ENCODE measurements around the gene SCN5A. TPM values are rescaled to one million over a fixed set of nuclear protein-coding genes. Genes with fewer than 3 reads are reported as not detected.

SCN5A gene
- total and polyA plus RNA-seq, 2 of the 8 experiments (the other 6 are each of a cell fraction or from before 2014, with no cell fraction given): 4.8 to 11.4 TPM

DNA sequence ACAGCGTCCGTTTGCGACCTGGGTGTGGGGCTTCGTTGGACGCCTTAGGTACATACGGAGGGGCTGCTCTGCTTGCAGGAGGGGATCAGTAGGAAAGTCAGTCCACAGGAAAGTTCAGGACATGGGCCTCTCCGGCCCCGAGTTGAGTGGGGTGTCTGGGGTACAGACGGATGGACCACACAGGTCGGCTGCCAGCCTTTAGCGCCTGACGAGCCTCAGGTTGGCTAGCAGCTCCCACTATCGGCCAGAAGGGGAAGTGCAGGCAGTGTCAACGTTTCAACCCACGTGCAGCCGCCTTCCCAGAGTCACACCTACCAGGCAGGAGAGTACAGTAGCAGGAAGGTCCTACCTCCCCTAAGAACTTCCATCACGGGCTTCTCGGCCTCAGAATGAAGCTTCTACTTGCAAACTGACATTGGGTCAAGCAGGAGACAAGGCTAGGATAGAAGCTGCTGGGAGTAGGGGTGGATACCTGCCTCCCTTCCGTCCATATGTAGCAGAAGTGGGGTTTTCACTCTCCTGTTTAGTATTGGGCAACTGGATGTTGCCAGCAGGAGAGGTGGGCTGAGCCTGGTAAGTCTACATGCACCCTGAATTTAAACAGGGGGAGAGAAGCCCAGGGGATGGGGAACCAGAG is 1.8 kb upstream of the SCN5A start (continued):
- TF ChIP-seq ASH2L (IDR thresholded peaks at IDR 0.05; ENCODE audit: low read length) (no peak), TEAD4 (IDR thresholded peaks at IDR 0.05; ENCODE audit: low read depth, low read length) (no peak), EP300 (IDR thresholded peaks at IDR 0.05; ENCODE audit: borderline replicate concordance in 1 of 2, low read depth in 2 of 2, low read length in 2 of 2) (no peak; a peak in 1 of 3 replicates), JUN (IDR thresholded peaks at IDR 0.05; ENCODE audit: low read depth, low read length) (no peak), TAF1 (IDR thresholded peaks at IDR 0.05; ENCODE audit: low read depth, low read length) (no peak), SP2 (IDR thresholded peaks at IDR 0.05; ENCODE audit: low read length) (no peak), POLR2A (IDR thresholded peaks at IDR 0.05; ENCODE audit: control extremely low read depth in 1 of 2, low read depth in 2 of 2, low read length in 2 of 2) (no peak), RAD21 (IDR thresholded peaks at IDR 0.05 in 1 of 2, conservative IDR thresholded peaks at IDR 0.05 in 1 of 2; ENCODE audit: low read depth in 2 of 2, low read length in 2 of 2) (peak; percentile 91 to 96), KDM1A (IDR thresholded peaks at IDR 0.05; ENCODE audit: borderline replicate concordance, low read length) (peak; percentile 39; the same call in 1 of the 2 replicates), BACH1 (IDR thresholded peaks at IDR 0.05; ENCODE audit: low read length) (no peak), CHD1 (IDR thresholded peaks at IDR 0.05; ENCODE audit: low read depth, low read length) (no peak), SUZ12 (IDR thresholded peaks at IDR 0.05; ENCODE audit: low read length) (no peak), HDAC6 (IDR thresholded peaks at IDR 0.05; ENCODE audit: low read depth, low read length) (no peak), GTF2F1 (IDR thresholded peaks at IDR 0.05; ENCODE audit: borderline replicate concordance, low read depth, low read length) (no peak), TBP (IDR thresholded peaks at IDR 0.05; ENCODE audit: low read depth, low read length) (no peak), RFX5 (IDR thresholded peaks at IDR 0.05; ENCODE audit: borderline replicate concordance, low read depth, low read length) (no peak), KDM5A (IDR thresholded peaks at IDR 0.05; ENCODE audit: low read length) (no peak), RBBP5 (IDR thresholded peaks at IDR 0.05; ENCODE audit: borderline replicate concordance, low read depth, low read length) (no peak), CTCF (IDR thresholded peaks at IDR 0.05; ENCODE audit: control extremely low read depth in 1 of 3, insufficient read depth in 1 of 3, low read depth in 1 of 3, low read length in 3 of 3) (peak; percentile 96 to 100 (median 100)), TCF12 (IDR thresholded peaks at IDR 0.05; ENCODE audit: low read depth, low read length) (0 out of 2 replicates have a peak, but pooled peaks have one; percentile 48), NANOG (IDR thresholded peaks at IDR 0.05; ENCODE audit: insufficient read depth, low read depth, low read length, poor library complexity, severe bottlenecking) (no peak), POU5F1 (IDR thresholded peaks at IDR 0.05; ENCODE audit: low read depth, low read length) (no peak), BRCA1 (IDR thresholded peaks at IDR 0.05; ENCODE audit: low read depth, low read length) (no peak)
